Activated T-helper 1 cell treated with Interleukin-2 at 50 U/mL for 16 hours (primary cell): ENCODE measurements around the gene ZNF613.
"Not testable (repeated sequence)": the region's sequence is repeated elsewhere in the genome, so short reads cannot be mapped to it uniquely, and the experiment has no call there.

ENCODE experiments used
- DNase-seq: peaks from one replicate; pipeline ENCODE4 v3.0.0-alpha.2; 2020; ENCODE audit warnings: low read depth

The ZNF613 gene

GRCh38 chr19:51926784-51927741 is at the start of gene ZNF613:
Gene ZNF613, plus strand, starts transcription at chr19:51927472. Its CDS starts 8,749 bp downstream, at chr19:51936221.
- peak; percentile 67 for DNase-seq

GRCh38 chr19:51882518-51882917 is 44.8 kb upstream of the ZNF613 start:
- DNase-seq: no peak

GRCh38 chr19:51884713-51885112 is 42.6 kb upstream of the ZNF613 start:
- no peak for DNase-seq

DNA sequence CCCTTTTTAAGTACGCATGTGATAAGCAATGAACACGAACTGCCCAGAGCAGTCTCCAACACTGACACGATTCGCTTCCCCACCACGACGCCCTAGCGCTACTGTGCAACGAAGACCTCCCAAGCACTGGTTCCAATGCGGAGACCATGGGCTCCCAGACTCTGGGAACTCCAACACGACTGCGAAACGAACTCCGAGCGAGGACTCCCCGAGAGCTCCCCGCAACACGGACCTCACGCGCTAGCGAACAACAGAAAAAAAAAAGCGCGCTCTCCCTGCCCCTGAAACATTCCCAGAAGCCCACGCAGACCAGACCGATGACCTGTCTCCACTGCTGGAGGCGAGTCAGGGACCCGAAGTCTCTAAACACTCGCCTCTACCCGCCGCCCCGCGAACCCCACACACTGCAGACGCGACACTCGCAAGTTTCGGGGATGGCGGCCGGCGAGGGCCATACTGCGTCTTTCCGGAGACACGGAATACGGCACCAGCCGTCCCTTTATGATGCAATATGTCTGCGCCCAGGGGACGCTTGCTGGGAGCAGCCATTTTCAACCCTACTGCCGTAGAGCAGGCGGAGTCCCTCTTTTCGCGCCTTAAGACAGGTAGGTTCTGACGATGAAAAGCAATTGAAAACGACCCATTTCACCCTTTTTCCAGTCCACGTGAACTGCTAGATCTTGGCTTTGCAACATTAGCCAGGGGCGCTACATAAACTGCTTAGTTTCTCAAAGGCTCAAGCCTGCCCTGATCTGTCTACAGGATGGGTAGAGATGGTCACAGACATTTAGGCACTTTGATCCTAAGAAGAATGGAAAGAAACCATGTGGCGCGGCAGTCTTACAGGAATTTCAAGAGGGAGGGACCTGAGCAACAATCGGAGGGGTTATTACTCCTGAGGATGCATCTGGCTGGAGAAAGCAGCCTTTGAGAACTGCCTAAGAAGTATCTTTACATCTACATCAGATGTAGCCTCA is 39.5 kb upstream of the ZNF613 start, which contains the start of gene ZNF577:
Gene ZNF577, minus strand, starts transcription at position 430 of the 977 bp plus-strand sequence. CDS start 7,569 bp downstream, outside the sequence.
- peak; percentile 36 for DNase-seq

DNA sequence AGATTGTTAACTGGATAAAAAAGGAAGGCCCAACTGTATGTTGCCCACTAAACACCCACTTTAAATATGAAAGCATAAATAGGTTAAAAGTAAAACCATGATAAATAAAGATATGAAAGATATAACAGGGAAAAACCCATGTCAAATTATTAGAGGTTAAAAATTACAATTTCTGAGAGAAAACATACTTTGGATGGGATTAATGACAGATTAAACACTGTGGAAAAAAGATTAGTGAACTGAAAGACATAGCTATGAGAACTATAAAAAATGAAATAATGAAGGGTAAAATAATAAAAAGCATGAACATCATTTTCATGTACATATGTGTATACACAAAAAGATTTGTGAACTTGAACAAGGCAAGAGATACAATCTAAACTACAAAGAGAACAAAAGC is 37.3 kb upstream of the ZNF613 start:
- DNase-seq: no peak

DNA sequence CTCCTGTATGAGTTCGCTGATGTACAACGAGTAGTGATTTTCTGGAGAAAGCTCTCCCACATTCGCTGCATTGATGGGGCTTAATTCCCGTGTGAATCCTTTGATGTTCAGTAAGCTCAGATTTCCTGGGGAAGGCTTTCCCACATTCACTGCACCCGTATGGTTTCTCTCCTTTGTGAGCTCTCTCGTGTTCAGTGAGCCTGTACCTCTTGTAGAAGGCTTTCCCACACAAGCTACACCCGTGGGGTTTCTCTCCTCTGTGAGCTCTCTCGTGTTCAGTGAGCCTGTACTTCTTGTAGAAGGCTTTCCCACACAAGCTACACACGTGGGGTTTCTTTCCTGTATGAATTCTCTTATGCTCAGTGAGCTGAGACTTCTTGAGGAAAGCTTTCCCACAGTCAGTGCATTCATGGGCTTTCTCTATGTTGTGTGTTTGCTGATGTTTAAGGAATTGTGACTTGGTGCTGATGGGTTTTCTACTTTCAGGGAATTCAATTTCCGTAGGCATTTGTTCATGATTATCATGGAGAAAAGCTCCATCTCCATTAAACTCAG is 36.0 kb upstream of the ZNF613 start:
- DNase-seq: no peak

DNA sequence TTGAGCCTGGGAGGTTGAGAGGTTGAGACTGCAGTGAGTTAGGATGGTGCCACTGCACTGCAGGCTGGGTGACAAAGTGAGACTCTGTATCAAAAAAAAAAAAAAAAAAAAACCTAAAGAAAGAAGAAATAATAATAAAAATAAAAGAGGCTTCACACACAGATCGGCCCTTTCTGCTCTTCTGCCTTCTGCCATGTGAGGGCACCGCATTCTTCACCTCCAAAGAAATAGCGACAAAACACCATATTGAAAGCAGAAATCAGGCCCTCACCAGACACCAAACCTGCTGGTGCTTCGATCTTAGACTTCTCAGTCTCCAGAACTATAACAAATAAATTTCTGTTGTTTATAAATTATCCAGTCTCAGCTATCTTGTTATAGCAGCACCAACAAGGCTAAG is 25.4 kb upstream of the ZNF613 start:
- DNase-seq: no peak

GRCh38 chr19:51903192-51903591 is 24.1 kb upstream of the ZNF613 start:
- DNase-seq: no peak

GRCh38 chr19:51904331-51905165 is 22.7 kb upstream of the ZNF613 start, which contains the start of gene ZNF649:
Gene ZNF649, minus strand, starts transcription at chr19:51905017. Its CDS starts 4,910 bp downstream, at chr19:51900107.
- DNase-seq: peak; percentile 61

- DNase-seq: no peak
Observed at GRCh38 chr19:51905206-51905605, 22.1 kb upstream of the ZNF613 start.

GRCh38 chr19:51905639-51906038 is 21.6 kb upstream of the ZNF613 start:
- DNase-seq: not testable (repeated sequence)

GRCh38 chr19:51906108-51906507 is 21.2 kb upstream of the ZNF613 start:
- not testable (repeated sequence) for DNase-seq

DNA sequence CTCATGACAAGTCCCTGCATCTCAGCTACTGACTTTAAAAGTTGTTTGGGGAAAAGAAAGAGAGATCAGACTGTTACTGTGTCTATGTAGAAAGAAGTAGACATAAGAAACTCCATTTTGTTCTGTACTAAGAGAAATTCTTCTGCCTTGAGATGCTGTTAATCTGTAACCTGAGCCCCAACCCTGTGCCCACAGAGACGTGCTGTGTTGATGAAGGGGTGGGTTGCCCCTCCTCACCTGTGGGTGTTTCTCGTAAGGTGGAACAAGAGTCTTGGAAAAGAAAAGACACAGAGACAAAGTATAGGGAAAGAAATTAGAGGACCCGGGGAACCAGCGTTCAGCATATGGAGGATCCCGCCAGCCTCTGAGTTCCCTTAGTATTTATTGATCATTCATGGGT is 19.3 kb upstream of the ZNF613 start:
- not testable (repeated sequence) for DNase-seq

- no peak for DNase-seq
Observed at GRCh38 chr19:51915324-51915867, 11.9 kb upstream of the ZNF613 start.

GRCh38 chr19:51916167-51916566 is 11.1 kb upstream of the ZNF613 start:
- no peak for DNase-seq

- DNase-seq: no peak
Observed at GRCh38 chr19:51919606-51920005, 7.7 kb upstream of the ZNF613 start.

DNA sequence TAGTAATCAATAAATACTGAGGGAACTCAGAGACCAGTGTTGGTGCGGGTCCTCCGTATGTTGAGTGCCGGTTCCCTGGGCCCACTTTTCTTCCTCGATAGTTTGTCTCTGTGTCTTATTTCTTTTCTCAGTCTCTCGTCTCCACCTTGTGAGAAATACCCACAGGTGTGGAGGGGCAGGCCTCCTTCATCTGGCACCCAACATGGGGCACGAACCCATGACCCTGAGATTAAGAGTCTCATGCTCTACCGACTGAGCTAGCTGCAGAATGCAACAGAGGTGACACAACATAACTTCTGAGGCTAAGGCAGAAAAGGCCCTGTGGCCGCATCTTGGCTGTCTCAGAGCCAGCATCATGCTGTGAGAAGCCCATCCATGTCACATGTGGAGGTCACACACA is 5.3 kb upstream of the ZNF613 start:
- DNase-seq: no peak

- DNase-seq: no peak
Observed at GRCh38 chr19:51926426-51926783, 867 bp upstream of the ZNF613 start.

- DNase-seq: no peak
Observed at GRCh38 chr19:51927859-51928258, 587 bp downstream of the ZNF613 start.

DNA sequence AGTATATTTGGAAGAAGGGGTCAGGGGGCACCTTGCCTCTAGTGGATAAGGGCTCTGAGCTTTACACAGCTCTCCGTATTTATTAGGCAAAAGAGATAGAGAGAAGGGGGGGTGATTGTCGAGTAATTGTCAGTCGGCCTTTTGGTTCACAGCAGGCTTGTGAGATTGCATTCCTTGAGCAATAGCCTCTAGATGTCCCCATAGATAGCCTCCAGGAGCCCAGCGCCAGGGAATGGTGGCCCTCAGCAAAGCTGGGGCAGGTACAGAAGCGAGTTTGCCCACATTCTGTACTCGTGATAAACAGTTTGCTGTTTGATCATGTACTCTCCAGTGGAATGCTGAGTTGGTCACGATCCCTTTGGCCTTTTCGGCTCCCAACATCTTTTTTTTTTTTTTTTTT is 4.6 kb downstream of the ZNF613 start:
- DNase-seq: no peak

GRCh38 chr19:51938936-51939335 is 11.7 kb downstream of the ZNF613 start:
- no peak for DNase-seq
